GM19463 (cell line): Measurements from ENCODE around the gene TREML4.

ENCODE experiments used
- ATAC-seq: cut with Tn5 transposase; IDR thresholded peaks from one replicate; pipeline ENCODE4 v1.9.1; 2021; ENCODE audit warnings: mild to moderate bottlenecking, moderate library complexity; ENCODE audit not compliant: unreplicated experiment

TREML4 gene

DNA sequence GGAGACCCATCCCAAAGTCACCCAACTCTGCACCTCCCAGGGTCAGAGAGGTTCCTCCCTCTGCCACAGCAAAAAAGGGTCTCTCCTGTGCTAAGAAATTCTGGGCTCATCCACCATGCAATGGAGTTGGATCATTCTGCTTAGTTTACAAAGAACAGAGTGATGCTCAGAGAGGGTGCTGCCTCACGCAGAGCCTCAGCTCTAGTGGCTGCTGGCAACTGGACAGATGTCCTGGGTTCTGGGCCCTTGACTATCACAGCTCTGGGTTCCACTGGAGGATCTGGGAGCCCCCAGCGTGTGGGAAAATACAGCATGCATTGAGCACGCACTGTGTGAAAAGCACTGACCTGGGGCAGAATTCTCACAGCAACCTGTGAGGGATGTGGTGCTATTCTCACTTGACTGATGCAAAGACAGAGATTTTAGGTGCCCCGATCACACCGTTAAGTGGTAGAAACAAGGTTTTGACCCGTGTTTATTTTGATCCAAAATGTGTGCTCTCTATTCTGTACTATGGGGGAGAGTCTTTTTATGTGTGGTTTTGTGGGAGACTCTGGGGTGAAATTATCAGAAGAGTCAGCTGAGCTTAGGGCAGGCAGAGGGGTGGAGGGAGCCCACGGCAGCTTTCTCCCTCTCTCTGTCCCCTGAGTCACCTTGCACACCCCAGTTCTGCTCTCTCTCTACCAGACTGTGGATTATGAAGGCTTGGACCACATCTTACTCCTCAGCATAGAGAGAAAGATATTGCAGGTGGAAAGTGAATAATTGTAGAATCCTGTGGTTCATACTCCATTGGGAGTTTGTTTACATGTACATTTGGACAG is 19.9 kb downstream of the TREML4 start:
- no peak for ATAC-seq

DNA sequence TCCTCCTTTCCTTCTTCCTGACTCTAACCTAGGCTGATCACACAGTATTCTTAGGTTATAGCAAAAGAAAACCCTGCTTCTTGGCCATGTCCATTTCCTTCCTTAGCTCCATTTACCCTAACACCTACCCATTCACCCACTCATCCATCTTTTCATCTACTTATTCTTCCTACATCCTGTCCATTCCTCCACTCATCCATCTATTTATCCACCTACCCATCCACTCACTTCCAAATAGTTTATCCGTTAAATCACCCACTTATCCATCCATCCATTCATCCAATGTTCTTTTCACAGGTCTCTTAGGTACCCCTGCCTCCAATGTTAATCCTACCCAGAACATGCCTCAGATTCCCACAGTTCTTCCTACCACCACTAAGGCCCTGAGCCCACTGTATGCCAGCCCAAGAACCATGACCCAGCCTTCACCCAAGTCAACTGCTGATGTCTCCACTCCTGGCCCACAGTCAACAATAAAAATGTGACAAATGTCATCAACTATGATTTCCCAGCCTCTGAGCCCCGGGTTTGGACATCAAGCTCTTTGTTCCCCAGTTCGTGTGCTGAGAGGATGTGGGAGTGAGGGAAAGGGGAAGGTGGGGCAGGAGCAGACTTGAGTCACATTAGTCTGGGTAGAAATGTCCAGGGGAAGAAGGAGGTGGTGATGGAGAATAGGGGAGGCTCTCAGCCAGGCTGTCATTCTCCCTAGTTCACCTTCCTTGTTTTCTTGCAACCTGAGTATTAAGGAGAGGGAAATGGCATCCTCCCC is 24.4 kb downstream of the TREML4 start:
- no peak for ATAC-seq

GRCh38 chr6:41255110-41255509 is 27.0 kb downstream of the TREML4 start:
- no peak for ATAC-seq

- ATAC-seq, result no peak
These were observed 27.6 kb downstream of the TREML4 start for GRCh38 chr6:41255638-41256246.

DNA sequence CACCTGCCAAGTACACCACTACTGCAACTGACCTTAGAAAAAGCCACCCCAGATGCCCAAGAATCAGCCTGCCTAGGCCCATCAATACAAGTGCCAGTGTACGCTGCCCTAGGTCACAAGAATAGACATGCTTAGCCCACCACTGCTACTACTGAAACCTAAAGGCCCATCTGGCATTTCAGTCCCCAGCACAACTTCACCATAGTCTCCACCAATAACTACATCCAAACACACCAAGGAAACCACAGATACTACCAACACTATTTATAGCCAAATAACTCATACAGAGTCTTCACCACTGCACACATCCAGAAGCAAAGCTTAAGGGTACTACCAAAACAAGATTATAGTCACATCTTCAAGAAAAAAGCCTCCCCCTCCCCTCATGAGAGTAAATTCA is 28.2 kb downstream of the TREML4 start:
- ATAC-seq, result no peak

- ATAC-seq, result no peak
These were observed 29.4 kb downstream of the TREML4 start for GRCh38 chr6:41257369-41258195.

DNA sequence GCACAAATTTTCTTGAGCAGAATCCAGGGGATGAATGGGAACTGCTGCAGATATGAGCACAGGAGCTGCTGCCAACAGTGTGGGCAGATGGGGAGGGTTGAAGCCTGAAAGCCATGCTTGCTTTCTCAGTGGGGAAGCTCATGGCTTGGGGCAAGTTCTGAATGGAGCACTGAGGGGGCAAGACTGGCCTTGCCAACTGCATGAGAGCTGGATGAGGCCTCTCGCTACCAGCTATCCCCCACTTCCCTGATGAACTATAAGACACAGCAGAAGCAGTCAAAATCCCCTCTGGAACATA is 30.0 kb downstream of the TREML4 start:
- no peak for ATAC-seq

GRCh38 chr6:41262401-41262800 is 34.3 kb downstream of the TREML4 start:
- ATAC-seq, result no peak

DNA sequence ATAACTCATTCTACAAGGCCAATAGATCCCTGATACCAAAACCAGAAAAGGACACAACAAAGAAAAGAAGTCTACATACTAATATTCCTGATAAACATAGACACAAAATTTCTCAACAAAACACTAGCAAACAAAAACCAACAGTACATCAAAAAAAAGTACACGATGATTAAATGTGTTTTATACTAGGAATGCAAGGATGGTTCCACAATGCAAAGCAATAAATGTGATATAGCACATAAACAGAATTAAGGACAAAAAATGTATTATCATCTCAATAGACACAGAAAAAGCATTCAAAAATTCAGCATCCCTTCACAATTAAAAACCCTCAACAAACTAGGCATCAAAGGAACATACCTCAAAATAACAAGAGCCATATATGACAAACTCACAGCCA is 35.1 kb downstream of the TREML4 start:
- ATAC-seq, result no peak

- ATAC-seq, result no peak
These were observed 38.4 kb downstream of the TREML4 start for GRCh38 chr6:41266541-41266940.

DNA sequence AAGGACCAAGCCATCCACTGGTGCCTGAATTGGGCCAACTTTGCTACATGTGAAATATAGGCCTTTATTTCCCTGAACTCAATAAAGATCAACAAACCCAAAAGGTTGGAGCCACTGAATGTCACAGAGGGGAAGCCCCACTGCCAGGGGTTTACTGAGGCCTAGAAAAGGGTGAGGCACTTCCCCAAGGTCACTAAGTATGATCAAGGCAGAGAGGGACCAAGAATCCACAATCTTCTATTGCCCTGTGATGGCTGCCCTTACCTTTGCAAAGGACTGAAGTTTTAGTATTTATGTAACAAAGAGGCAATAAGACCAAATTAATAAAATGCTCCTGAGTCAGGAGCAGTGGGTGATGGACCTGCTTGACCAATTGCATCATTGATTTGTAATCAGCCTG is 40.3 kb downstream of the TREML4 start:
- no peak for ATAC-seq

DNA sequence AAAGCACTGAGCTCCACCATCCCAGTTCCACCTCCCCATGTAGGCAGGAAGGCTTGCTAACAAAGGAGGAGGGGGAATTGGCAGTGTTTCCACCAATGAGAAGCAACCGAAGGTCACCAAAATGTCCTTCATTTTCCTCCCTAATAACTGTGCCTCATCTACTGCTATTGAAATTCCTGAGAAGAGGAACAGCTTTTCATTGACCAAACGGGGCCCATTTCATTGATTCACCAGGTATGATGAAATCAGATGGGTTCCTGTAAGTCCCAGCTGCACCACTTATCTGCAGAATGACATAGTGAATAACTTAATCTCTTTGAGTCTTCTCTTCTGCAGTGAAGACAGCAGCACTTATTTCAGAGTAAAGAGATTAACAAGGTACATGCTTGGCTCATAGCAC is 41.0 kb downstream of the TREML4 start:
- no peak for ATAC-seq

GRCh38 chr6:41269716-41270115 is 41.6 kb downstream of the TREML4 start:
- no peak for ATAC-seq

DNA sequence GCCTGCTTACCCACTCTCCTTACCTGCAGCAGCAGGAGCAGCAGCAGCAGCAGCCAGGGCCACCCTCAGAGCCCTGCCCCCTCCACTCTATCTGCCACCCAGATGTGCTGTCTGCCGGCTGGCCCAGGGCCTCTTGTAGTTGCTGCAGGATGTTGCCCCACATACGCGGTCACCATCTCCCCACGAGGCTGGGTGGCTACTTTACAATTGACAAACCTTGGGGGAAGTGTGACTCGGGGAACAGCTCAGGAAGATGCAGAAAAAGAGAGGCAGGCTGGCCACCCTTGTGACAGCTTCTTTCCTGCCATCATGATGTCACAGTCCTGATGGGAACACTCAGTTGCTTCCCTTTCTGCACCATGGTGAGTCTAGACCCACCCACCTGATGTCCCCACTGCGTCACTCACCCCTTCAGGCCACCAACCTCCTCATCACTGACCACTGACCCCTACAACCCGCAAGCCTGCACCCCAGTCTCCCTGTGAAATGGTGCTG is 43.8 kb downstream of the TREML4 start:
- no peak for ATAC-seq

DNA sequence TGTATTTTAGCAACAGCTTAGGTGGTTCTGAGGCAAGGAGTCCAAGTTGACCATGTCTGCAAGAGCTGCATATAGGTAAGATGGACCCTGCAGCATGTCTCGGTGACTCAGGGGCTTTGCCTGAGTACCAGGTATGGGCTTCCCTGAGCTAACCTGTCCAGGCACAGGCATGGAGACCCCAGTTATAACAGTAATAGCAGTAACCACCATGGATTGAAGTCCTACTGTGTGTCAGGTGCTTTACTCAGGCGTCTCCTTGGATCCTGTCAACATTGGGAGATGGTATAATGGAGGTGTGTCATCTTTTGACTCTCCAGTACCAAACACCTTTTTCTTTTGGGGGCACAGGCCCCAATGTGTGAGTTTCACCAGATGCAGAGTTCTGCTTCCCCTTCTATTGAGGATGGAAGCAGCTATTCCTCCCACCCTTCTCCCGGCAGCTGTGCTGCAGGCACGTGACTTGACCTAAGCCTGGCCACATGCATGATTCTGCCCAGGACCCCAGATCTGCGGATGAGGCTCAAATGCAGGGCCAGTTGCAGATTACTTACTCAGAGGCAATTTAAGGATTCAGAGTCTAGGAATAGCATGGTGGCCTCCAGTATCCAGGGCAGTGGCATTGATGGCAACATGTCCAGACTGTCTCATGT is 44.6 kb downstream of the TREML4 start:
- ATAC-seq, result no peak

- ATAC-seq, result no peak
These were observed 45.6 kb downstream of the TREML4 start for GRCh38 chr6:41273714-41274113.

GRCh38 chr6:41274256-41274655 is 46.1 kb downstream of the TREML4 start:
- ATAC-seq, result no peak

GRCh38 chr6:41275489-41275888 is 47.3 kb downstream of the TREML4 start:
- no peak for ATAC-seq

DNA sequence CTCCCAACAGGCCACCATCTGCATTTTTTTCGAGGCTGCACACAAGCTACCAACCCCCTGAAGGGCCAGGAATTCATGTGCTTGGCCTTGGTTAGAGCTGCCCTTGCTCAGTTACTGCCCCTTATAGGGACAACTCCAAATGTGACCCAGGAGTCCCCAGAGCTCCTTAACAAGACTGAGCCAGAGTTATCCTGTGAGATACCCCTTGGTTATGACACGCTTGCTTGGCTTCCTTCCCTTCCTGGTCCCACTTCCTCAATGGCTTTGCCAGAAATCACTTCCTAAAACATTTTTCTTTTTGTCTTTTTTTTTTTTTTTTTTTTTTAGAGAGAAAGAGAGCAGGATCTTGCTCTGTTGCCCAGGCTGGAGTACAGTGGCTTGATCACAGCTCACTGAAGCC is 49.5 kb downstream of the TREML4 start:
- no peak for ATAC-seq

DNA sequence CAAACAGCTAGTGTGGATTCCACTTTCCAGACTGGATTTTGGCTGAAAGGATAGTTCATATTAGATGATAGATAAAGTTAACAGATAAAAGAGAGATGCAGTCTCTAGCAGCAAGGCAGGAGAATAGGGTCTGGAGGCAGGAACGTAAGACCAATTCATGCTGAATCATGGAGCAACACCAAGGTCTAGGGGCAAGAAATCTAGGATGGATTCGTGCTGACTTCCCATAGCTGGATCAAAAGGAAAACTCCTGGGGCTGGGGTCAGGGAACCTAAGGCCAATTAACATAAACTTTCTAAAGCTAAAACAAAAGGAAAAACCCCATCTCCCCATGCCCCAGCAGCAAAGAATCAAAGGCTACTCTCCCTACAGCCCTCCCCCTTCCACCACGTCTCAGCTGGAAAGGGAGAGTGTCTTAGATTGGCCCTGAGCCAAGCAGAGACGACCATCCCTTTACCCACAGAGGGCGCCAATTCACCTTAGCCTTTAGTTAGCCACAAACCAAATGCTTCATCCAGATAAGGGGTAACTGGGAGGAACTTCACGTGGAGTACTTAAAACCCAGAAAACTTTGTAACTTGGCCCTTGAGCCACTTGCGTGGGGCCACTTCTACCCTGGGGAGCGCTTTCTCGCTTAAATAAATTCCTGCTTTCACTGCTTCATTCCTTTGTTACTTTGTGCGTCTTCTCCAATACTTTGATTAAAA is 50.7 kb downstream of the TREML4 start:
- no peak for ATAC-seq
